ENCODE measurements around the gene ACVR1. TPM values are rescaled to one million over a fixed set of nuclear protein-coding genes. Genes with fewer than 3 reads are reported as not detected.

The ACVR1 gene
- total and polyA plus RNA-seq, 5 donors from 2014 or later = 14.1 to 64.2 (median 19.4) TPM

GRCh38 chr2:157853211-157853610 lies 22.9 kb downstream of the ACVR1 start:
- Histone ChIP-seq H3K4me3 (ENCODE audit: low read depth, low read length) (no peak overlapping the region), H3K4me1 (ENCODE audit: control insufficient read depth, insufficient read depth, low read length, poor library complexity, severe bottlenecking) (no peaks in the 10 kb centered on the region), H3K27me3 (ENCODE audit: control insufficient read depth, insufficient read depth, low read length) (no peaks in the 10 kb centered on the region), H3K27ac (ENCODE audit: insufficient read depth, low read length, poor library complexity, severe bottlenecking) (no peak overlapping the region), H3K36me3 (ENCODE audit: control insufficient read depth, insufficient read depth, low read length) (peaks cover 28% of the 10 kb centered on the region), H3K9me3 (ENCODE audit: control insufficient read depth in 2 of 2, low read length in 2 of 2) (no peaks in the 10 kb centered on the region)
- peak overlapping the region in 1 of 4 donors; percentile 82 for H3K4me3 Mint-ChIP-seq
- no peak for ATAC-seq (ENCODE audit: low read depth in 2 of 2)
- peaks cover 5 to 45% (median 39%) of the 10 kb centered on the region in 4 donors for H3K4me1 Mint-ChIP-seq
- no peaks in the 10 kb centered on the region for H3K27me3 Mint-ChIP-seq
- H3K9me3 Mint-ChIP-seq = peaks cover 0 to 1% (median 0%) of the 10 kb centered on the region in 7 donors
- peaks cover 46% of the 10 kb centered on the region for H3K36me3 Mint-ChIP-seq
- no peak for DNase-seq
- H3K27ac Mint-ChIP-seq = peak overlapping the region in 2 of 3 donors; percentile 14 to 68

- H3K27me3 Mint-ChIP-seq = no peaks in the 10 kb centered on the region
- Histone ChIP-seq H3K27ac (ENCODE audit: insufficient read depth, low read length, poor library complexity, severe bottlenecking) (no peak overlapping the region), H3K9me3 (ENCODE audit: control insufficient read depth in 2 of 2, low read length in 2 of 2) (no peaks in the 10 kb centered on the region), H3K4me1 (ENCODE audit: control insufficient read depth, insufficient read depth, low read length, poor library complexity, severe bottlenecking) (no peaks in the 10 kb centered on the region), H3K4me3 (ENCODE audit: low read depth, low read length) (no peak overlapping the region), H3K27me3 (ENCODE audit: control insufficient read depth, insufficient read depth, low read length) (no peaks in the 10 kb centered on the region), H3K36me3 (ENCODE audit: control insufficient read depth, insufficient read depth, low read length) (peaks cover 15% of the 10 kb centered on the region)
- peaks cover 30 to 55% (median 42%) of the 10 kb centered on the region in 4 donors for H3K4me1 Mint-ChIP-seq
- no peak for ATAC-seq (ENCODE audit: low read depth in 2 of 2)
- peak overlapping the region in 1 of 4 donors; percentile 16 for H3K4me3 Mint-ChIP-seq
- H3K9me3 Mint-ChIP-seq = no peaks in the 10 kb centered on the region
- H3K27ac Mint-ChIP-seq = no peak overlapping the region
- H3K36me3 Mint-ChIP-seq = peaks cover 50% of the 10 kb centered on the region
- DNase-seq = no peak
These were observed 26.5 kb downstream of the ACVR1 start for GRCh38 chr2:157849591-157849990.

- ATAC-seq (ENCODE audit: low read depth in 2 of 2) (no peak), DNase-seq (no peak)
- Mint-ChIP-seq H3K27ac (no peak overlapping the region), H3K4me1 (peaks cover 30 to 52% (median 42%) of the 10 kb centered on the region in 4 donors), H3K27me3 (no peaks in the 10 kb centered on the region), H3K9me3 (no peaks in the 10 kb centered on the region), H3K4me3 (no peak overlapping the region), H3K36me3 (peaks cover 57% of the 10 kb centered on the region)
- no peaks in the 10 kb centered on the region for H3K27me3 ChIP-seq (ENCODE audit: control insufficient read depth, insufficient read depth, low read length)
- no peaks in the 10 kb centered on the region for H3K4me1 ChIP-seq (ENCODE audit: control insufficient read depth, insufficient read depth, low read length, poor library complexity, severe bottlenecking)
- H3K27ac ChIP-seq (ENCODE audit: insufficient read depth, low read length, poor library complexity, severe bottlenecking) = no peak overlapping the region
- peaks cover 13% of the 10 kb centered on the region for H3K36me3 ChIP-seq (ENCODE audit: control insufficient read depth, insufficient read depth, low read length)
- no peaks in the 10 kb centered on the region for H3K9me3 ChIP-seq (ENCODE audit: control insufficient read depth in 2 of 2, low read length in 2 of 2)
- H3K4me3 ChIP-seq (ENCODE audit: low read depth, low read length) = no peak overlapping the region
These were observed 27.9 kb downstream of the ACVR1 start for GRCh38 chr2:157848213-157848612.

GRCh38 chr2:157845081-157845480 lies 31.0 kb downstream of the ACVR1 start:
- peaks cover 36 to 58% (median 46%) of the 10 kb centered on the region in 4 donors for H3K4me1 Mint-ChIP-seq
- ATAC-seq (ENCODE audit: low read depth in 2 of 2) = no peak

GRCh38 chr2:157843935-157844334 lies 32.2 kb downstream of the ACVR1 start:
- ATAC-seq (ENCODE audit: low read depth in 2 of 2) = no peak
- peaks cover 2% of the 10 kb centered on the region for H3K4me1 ChIP-seq (ENCODE audit: control insufficient read depth, insufficient read depth, low read length, poor library complexity, severe bottlenecking)
- DNase-seq = no peak
- H3K4me3 Mint-ChIP-seq = no peak overlapping the region
- no peaks in the 10 kb centered on the region for H3K9me3 ChIP-seq (ENCODE audit: control insufficient read depth in 2 of 2, low read length in 2 of 2)
- no peaks in the 10 kb centered on the region for H3K27me3 ChIP-seq (ENCODE audit: control insufficient read depth, insufficient read depth, low read length)
- peak overlapping the region in 2 of 3 donors; percentile 8 to 49 for H3K27ac Mint-ChIP-seq
- peaks cover 34 to 62% (median 52%) of the 10 kb centered on the region in 4 donors for H3K4me1 Mint-ChIP-seq
- no peak overlapping the region for H3K4me3 ChIP-seq (ENCODE audit: low read depth, low read length)
- H3K36me3 ChIP-seq (ENCODE audit: control insufficient read depth, insufficient read depth, low read length) = peaks cover 18% of the 10 kb centered on the region
- H3K27me3 Mint-ChIP-seq = no peaks in the 10 kb centered on the region
- H3K36me3 Mint-ChIP-seq = peaks cover 52% of the 10 kb centered on the region
- no peaks in the 10 kb centered on the region for H3K9me3 Mint-ChIP-seq
- no peak overlapping the region for H3K27ac ChIP-seq (ENCODE audit: insufficient read depth, low read length, poor library complexity, severe bottlenecking)

More at GRCh38 chr2:157845081-157845480, 31.0 kb downstream of the ACVR1 start:
- Histone ChIP-seq H3K27ac (ENCODE audit: insufficient read depth, low read length, poor library complexity, severe bottlenecking) (no peak overlapping the region), H3K36me3 (ENCODE audit: control insufficient read depth, insufficient read depth, low read length) (peaks cover 16% of the 10 kb centered on the region), H3K9me3 (ENCODE audit: control insufficient read depth in 2 of 2, low read length in 2 of 2) (no peaks in the 10 kb centered on the region), H3K27me3 (ENCODE audit: control insufficient read depth, insufficient read depth, low read length) (no peaks in the 10 kb centered on the region), H3K4me3 (ENCODE audit: low read depth, low read length) (no peak overlapping the region), H3K4me1 (ENCODE audit: control insufficient read depth, insufficient read depth, low read length, poor library complexity, severe bottlenecking) (no peaks in the 10 kb centered on the region)
- peak overlapping the region in 1 of 3 donors; percentile 52 for H3K27ac Mint-ChIP-seq
- peaks cover 51% of the 10 kb centered on the region for H3K36me3 Mint-ChIP-seq
- H3K9me3 Mint-ChIP-seq = no peaks in the 10 kb centered on the region
- DNase-seq = no peak
- no peak overlapping the region for H3K4me3 Mint-ChIP-seq
- H3K27me3 Mint-ChIP-seq = no peaks in the 10 kb centered on the region

GRCh38 chr2:157843081-157843480 lies 33.0 kb downstream of the ACVR1 start:
- ATAC-seq (ENCODE audit: low read depth in 2 of 2) = no peak
- no peak overlapping the region for H3K27ac ChIP-seq (ENCODE audit: insufficient read depth, low read length, poor library complexity, severe bottlenecking)
- H3K4me1 Mint-ChIP-seq = peaks cover 40 to 70% (median 52%) of the 10 kb centered on the region in 4 donors
- H3K36me3 ChIP-seq (ENCODE audit: control insufficient read depth, insufficient read depth, low read length) = peaks cover 16% of the 10 kb centered on the region
- no peaks in the 10 kb centered on the region for H3K9me3 ChIP-seq (ENCODE audit: control insufficient read depth in 2 of 2, low read length in 2 of 2)
- H3K4me1 ChIP-seq (ENCODE audit: control insufficient read depth, insufficient read depth, low read length, poor library complexity, severe bottlenecking) = peaks cover 9% of the 10 kb centered on the region
- peak overlapping the region in 1 of 3 donors; percentile 8 for H3K27ac Mint-ChIP-seq
- no peaks in the 10 kb centered on the region for H3K9me3 Mint-ChIP-seq
- H3K27me3 ChIP-seq (ENCODE audit: control insufficient read depth, insufficient read depth, low read length) = no peaks in the 10 kb centered on the region
- H3K36me3 Mint-ChIP-seq = peaks cover 47% of the 10 kb centered on the region
- no peaks in the 10 kb centered on the region for H3K27me3 Mint-ChIP-seq
- H3K4me3 ChIP-seq (ENCODE audit: low read depth, low read length) = no peak overlapping the region
- no peak overlapping the region for H3K4me3 Mint-ChIP-seq
- no peak for DNase-seq

- Histone ChIP-seq H3K27ac (ENCODE audit: insufficient read depth, low read length, poor library complexity, severe bottlenecking) (no peak overlapping the region), H3K4me1 (ENCODE audit: control insufficient read depth, insufficient read depth, low read length, poor library complexity, severe bottlenecking) (peaks cover 17% of the 10 kb centered on the region), H3K27me3 (ENCODE audit: control insufficient read depth, insufficient read depth, low read length) (no peaks in the 10 kb centered on the region), H3K9me3 (ENCODE audit: control insufficient read depth in 2 of 2, low read length in 2 of 2) (no peaks in the 10 kb centered on the region), H3K36me3 (ENCODE audit: control insufficient read depth, insufficient read depth, low read length) (peaks cover 16% of the 10 kb centered on the region), H3K4me3 (ENCODE audit: low read depth, low read length) (no peak overlapping the region)
- ATAC-seq (ENCODE audit: low read depth in 2 of 2) (no peak), DNase-seq (no peak)
- peaks cover 41 to 72% (median 49%) of the 10 kb centered on the region in 4 donors for H3K4me1 Mint-ChIP-seq
- no peak overlapping the region for H3K4me3 Mint-ChIP-seq
- no peaks in the 10 kb centered on the region for H3K9me3 Mint-ChIP-seq
- H3K36me3 Mint-ChIP-seq = peaks cover 42% of the 10 kb centered on the region
- no peaks in the 10 kb centered on the region for H3K27me3 Mint-ChIP-seq
- peak overlapping the region in 1 of 3 donors; percentile 12 for H3K27ac Mint-ChIP-seq
These were observed 33.8 kb downstream of the ACVR1 start for GRCh38 chr2:157842106-157842879.

GRCh38 chr2:157841485-157841884 lies 34.6 kb downstream of the ACVR1 start:
- Histone ChIP-seq H3K36me3 (ENCODE audit: control insufficient read depth, insufficient read depth, low read length) (peaks cover 16% of the 10 kb centered on the region), H3K4me3 (ENCODE audit: low read depth, low read length) (no peak overlapping the region), H3K9me3 (ENCODE audit: control insufficient read depth in 2 of 2, low read length in 2 of 2) (no peaks in the 10 kb centered on the region), H3K27me3 (ENCODE audit: control insufficient read depth, insufficient read depth, low read length) (no peaks in the 10 kb centered on the region), H3K27ac (ENCODE audit: insufficient read depth, low read length, poor library complexity, severe bottlenecking) (no peak overlapping the region), H3K4me1 (ENCODE audit: control insufficient read depth, insufficient read depth, low read length, poor library complexity, severe bottlenecking) (peaks cover 24% of the 10 kb centered on the region)
- ATAC-seq (ENCODE audit: low read depth in 2 of 2) (no peak), DNase-seq (no peak)
- Mint-ChIP-seq H3K36me3 (peaks cover 45% of the 10 kb centered on the region), H3K4me1 (peaks cover 44 to 74% (median 52%) of the 10 kb centered on the region in 4 donors), H3K27me3 (no peaks in the 10 kb centered on the region), H3K4me3 (no peak overlapping the region), H3K9me3 (no peaks in the 10 kb centered on the region), H3K27ac (no peak overlapping the region)

Measured in CD4-positive, CD25-positive, alpha-beta regulatory T cell (primary cell).